Measurements from ENCODE around the gene DERL2.
A peak's percentile ranks its signal among the peaks of the same experiment; 100 is the strongest.

The DERL2 gene

GRCh38 chr17:5485270-5486205 lies at the start of gene DERL2:
DERL2 (minus strand) TSS chr17:5486178; CDS start chr17:5486161, 17 bp downstream.
- DNase-seq (ENCODE audit: low read depth) = no peak

GRCh38 chr17:5535436-5535835 lies 49.5 kb upstream of the DERL2 start:
- no peak for DNase-seq (ENCODE audit: low read depth)

GRCh38 chr17:5533486-5534315 lies 47.7 kb upstream of the DERL2 start:
- DNase-seq (ENCODE audit: low read depth) = no peak

GRCh38 chr17:5532581-5532980 lies 46.6 kb upstream of the DERL2 start:
- DNase-seq (ENCODE audit: low read depth) = no peak

DNA sequence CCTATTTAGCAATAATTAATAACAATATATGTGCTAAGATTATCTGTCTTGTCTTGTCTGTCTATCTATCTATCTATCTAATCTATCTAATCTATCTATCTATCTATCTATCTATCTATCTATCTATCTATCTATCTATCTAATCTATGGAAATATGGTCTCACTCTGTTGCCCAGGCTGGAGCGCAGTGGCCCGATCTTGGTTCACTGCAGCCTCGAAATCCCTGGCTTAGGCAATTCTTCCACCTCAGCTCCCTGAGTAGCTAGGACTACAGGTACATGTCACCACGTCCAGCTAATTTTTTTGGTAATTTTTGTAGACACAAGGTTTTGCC lies 45.1 kb upstream of the DERL2 start:
- no peak for DNase-seq (ENCODE audit: low read depth)

DNA sequence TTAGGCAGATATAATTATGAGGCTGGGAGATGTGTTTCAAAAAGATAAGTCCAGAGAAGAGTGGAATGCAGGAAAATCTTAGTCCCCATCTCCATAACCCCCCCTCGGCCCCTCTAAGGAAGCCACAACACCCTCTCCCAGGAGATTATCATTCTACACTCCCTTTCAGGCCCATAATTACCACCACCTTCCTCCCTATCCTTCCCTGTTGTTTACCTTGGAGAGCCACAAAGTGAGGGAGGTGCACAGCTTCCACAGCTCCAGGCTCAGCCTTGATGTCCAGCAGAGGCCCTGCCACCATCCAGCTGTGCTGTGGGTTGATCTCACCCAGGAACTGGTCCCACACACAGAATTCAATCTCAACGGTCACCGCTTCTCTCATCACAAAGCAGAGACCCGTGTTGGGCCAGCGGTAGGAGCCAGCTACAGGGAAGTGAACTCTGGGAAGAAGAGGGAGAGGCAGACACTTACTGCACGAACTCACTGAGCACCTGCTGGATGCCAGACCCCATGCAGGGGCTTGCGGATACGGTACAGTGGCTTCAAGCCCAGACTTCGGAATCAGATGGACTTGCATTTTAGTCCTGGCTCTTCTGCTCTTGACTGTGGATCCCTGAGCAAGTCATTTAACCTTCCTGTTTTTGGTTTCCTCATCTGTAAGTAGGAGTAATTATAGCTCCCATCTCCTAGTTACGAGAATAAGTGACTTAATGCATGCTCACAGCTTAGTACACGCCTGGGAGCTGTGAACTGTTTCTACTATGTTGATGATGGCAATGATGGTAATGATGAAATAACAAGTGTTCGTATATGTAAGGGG lies 44.5 kb upstream of the DERL2 start:
- DNase-seq (ENCODE audit: low read depth) = no peak

DNA sequence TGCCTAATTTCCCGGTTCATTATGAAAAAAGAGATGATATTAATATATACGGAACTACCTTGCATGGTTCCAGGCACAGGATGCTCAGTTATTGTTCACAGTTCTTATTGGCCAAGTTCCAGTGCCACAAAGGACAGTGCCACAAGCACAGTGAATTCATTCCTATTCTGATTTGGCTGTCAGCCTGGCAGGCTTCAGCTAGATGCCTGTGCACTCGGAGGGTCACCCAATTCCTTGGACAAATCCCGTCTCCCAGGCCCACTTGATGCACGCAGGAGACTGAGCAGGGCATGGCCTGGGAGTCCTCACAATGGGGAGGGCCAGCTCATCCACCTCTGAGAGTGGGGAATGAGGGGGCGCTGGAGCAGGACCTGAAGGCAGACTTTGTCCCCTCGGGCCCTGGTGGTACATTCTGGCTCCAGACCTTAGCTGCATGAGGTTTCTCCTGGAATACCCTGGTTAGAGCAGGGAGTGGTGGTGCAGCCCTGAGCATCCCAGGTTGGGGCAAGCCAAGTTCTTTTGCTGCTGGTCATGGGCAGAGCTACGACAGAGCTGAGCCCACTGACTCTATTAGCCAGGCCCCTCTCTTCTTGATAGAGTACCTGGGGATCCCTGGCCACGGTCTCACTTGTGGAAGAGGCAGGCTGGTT lies 41.7 kb upstream of the DERL2 start:
- DNase-seq (ENCODE audit: low read depth) = no peak

DNA sequence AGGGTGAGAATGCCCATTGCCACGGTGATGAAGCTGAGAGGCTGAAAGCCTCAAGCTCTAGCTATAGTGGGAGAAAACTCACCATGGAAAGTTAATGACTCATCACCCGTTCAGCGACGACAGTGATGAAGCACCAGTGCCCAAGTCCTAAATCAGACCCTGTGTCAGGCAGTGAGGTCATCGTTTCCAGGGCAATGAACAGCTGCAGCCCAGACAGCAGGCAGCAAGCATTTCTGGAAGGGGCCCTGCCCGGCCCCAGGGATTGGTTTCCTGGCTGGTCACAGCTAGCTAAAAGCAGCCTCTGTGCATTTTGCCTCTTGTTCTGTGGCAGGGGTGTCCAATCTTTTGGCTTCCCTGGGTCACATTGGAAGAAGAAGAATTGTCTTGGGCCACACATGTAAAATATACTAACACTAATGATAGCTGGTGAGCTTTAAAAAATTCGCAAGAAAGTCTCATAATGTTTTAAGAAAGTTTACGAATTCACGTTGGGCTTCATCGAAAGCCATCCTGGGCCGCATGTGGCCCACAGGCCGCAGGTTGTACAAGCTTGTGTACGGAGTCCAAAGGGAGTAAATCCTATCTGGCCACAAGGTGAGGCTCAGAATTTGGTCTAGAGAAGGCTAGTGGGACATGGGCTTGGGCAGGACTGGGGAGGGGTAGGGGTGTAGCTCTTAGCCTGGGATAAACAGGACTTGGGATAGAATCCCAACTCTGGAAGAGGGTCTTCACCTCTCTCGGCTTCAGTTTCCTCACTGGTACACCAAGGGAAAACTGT lies 41.0 kb upstream of the DERL2 start:
- DNase-seq (ENCODE audit: low read depth) = peak; percentile 9

- DNase-seq (ENCODE audit: low read depth) = no peak
These were observed 37.3 kb upstream of the DERL2 start for GRCh38 chr17:5523249-5523648.

DNA sequence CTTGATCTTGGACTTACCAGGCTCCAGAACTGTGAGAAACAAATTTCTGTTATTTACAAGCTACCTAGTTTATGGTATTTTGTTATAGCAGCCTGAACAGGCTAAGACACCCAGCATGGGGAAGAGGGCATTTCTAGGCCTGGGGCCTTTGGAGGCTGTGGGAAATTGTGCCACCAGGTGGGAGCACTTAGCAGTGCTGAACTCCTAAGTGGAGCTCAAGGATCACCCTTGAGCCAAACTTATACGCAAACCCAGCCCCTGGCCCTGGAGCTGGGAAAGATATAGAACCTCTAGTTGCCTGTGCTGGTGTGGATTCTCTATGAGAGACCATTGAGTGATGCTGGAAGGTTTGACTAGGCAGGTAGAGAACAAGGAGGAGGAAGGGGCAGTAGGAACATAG lies 36.5 kb upstream of the DERL2 start:
- DNase-seq (ENCODE audit: low read depth) = no peak

DNA sequence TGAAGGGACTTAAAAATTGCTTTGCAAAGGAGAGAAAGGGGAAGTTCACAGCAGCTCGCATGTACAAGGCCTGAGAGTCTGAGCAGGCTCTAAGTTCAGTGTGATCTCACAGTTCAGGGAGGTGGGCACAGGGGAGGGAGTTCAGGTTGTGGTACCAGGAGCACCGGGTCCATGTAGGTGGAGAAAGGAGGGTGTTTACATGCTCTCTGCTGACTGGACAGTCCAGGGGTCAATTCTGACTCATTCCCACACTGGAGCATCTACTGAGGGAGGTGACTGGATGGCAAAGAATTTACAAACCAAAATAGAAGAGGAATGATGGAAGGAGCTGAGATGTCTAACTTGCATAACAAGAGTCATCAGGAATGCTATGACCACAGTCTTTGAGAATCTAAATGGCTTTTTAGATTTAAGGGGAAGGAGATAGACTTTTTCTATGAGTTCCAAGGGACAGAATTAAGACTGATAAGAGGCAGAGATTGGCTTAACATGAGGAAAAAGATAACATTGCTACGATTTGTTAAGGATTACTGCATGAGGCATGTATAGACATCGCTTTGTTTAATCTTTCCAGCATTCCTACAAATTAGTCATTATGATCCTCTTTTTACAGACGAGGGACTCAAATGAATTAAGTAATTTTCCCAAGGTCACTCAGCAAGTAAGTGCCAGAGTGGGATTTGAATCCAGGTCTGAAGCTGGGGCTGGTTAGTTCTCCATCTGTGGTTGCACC lies 30.2 kb upstream of the DERL2 start:
- DNase-seq (ENCODE audit: low read depth) = no peak

DNA sequence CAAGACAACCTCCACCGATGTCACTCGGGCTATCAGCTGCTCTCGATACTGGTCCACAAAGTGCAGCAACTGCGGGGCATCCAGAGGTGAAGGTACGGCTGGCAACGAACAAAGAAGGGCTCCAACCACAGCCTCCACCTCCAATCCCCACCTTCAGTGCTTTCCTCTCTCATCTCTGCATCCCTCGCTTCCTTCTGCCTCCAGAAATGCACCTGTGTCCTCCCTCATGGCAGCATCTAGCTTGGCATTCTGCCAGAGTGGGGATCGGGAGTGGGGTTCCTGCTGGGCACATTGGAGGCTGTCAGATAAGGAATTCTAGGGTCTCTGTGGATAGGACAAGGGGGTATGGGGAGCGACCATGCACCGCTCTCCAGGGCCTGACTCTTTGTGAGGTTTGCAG lies 29.0 kb upstream of the DERL2 start:
- no peak for DNase-seq (ENCODE audit: low read depth)

- DNase-seq (ENCODE audit: low read depth) = no peak
These were observed 27.6 kb upstream of the DERL2 start for GRCh38 chr17:5513628-5514027.

DNA sequence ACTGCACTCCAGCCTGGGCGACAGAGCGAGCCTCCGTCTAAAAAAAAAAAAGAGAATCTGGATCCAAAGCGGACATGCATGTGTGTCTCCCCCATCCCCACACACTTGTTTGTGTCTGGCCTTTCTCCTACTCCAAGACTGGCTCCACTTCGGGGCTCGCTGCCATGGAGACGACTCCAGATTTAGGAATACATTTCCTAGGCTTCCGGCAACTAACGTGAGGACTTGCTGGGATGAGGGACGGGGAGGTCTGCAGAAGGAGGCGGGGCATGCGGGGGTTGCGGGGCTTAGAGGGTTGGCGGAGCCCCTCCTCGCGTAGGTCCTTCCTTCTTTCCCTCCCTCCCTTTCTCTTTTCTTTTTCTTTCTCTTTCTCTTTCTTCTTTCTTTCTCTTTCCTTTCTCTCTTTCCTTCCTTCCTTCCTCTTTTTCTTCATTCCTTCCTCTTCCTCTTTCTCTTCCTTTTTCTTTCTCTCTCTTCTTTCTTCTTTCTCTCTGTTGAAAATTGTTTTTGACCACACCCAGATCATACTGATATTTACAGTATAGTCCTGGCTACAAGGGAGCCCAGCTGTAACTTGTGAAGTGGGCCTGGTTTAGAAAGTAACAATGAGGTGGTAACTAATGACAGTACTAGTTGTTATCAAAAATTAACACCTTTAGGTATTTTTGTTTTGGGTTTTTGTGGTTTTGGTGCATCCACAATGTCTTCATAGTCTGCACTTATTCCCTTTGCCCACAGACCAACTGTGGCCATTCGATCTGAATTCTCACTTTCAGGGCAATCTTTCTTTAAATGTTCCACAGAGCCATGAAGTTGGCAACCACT lies 25.6 kb upstream of the DERL2 start:
- DNase-seq (ENCODE audit: low read depth) = no peak

GRCh38 chr17:5510771-5511170 lies 24.8 kb upstream of the DERL2 start:
- no peak for DNase-seq (ENCODE audit: low read depth)

DNA sequence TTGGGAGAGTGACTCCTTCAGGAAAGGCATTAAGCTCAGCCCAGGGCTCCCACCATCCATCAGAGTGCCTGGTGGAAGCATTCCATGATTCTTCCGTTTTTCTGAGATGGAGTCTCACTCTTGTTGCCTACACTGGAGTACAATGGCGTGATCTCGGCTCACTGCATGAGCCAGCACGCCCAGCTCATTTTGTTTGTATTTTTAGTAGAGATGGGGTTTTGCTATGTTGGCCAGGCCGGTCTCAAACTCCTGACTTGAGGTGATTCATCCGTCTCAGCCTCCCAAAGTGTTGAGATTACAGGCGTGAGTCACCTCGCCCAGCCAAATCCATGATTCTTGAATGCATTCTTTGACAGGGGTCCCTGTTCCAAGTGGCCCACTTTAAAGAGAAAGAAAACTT lies 23.5 kb upstream of the DERL2 start:
- DNase-seq (ENCODE audit: low read depth) = no peak

DNA sequence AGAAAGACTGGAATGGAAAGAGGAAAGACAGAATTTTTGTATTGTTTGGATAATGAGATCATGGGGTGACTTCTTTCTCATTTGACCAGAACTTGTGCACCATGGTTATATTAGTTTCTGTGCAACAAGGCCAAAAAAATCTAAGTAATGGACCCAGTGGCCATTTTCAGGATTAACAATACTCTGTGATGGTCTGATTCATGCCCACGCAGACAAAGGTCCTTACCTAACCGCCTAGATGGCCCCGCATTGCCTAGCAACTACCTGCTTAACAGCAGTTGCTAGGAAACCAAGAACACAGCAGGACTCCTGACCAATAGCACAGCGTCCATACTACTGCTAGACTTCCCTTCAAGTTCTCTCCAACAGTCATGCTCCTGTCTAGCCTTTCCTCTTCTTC lies 22.8 kb upstream of the DERL2 start:
- DNase-seq (ENCODE audit: low read depth) = no peak

DNA sequence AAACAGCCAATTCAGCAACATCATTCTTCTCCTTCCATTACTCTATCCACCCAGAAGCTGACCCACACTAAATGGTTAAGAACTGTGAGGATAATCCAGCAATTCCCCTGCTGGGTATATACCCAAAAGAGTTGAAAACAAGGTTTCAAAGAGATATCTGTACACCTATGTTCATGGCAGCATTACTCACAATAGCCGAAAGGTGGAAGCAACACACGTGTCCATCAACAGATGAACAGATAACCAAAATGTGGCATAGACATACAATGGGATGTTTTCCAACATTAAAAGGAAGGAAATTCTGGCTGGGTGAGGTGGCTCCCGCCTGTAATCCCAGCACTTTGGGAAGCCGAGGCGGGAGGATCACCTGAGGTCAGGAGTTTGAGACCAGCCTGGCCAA lies 20.3 kb upstream of the DERL2 start:
- no peak for DNase-seq (ENCODE audit: low read depth)

DNA sequence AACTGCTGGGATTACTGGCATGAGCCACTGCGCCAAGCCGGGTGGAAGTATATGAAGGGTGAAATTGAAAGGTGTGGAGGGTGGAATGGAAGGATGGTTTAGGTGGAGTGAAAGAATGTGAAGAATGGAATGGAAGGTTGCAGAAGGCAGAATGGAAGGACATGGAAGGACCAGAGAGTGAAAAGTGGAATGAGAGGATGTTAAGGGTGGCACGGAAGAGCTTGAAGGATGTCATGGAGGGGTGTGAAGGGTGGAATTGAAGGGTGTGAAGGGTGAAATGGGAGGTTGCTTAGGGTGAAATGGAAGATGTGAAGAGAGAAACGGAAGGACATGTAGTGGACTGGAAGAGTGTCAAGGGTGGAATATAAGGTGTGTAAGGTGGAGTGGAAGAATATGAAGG lies 16.6 kb upstream of the DERL2 start:
- DNase-seq (ENCODE audit: low read depth) = no peak

- no peak for DNase-seq (ENCODE audit: low read depth)
These were observed 15.7 kb upstream of the DERL2 start for GRCh38 chr17:5501685-5502084.

Measured in activated gamma-delta T cell treated with anti-CD3 and anti-CD28 coated beads, Interleukin-2, amount 50 U/mL, for 16 hours (primary cell).